Gastrocnemius medialis (tissue), 4 donors: ENCODE measurements around the gene CIT.

Experiments used
- CTCF ChIP-seq, 5 experiments: fragments of 450-650 bp in 3 of 5; fragments of 200-600 bp in 2 of 5; sonication (generic) in 2 of 5; IDR thresholded peaks in 4 of 5; conservative IDR thresholded peaks in 1 of 5; 1 replicate in 4 of 5; 2 replicates in 1 of 5; pipeline ENCODE4 v1.5.1; 2016 to 2019; ENCODE audit warnings: antibody characterized with exemption in 5 of 5, mild to moderate bottlenecking in 3 of 5, moderate library complexity in 3 of 5
- POLR2A ChIP-seq, 2 donors: fragments of 450-650 bp; IDR thresholded peaks; one replicate each; pipeline ENCODE4 v1.6.1; 2017; ENCODE audit warnings: antibody characterized with exemption in 2 of 2, mild to moderate bottlenecking in 2 of 2, moderate library complexity in 2 of 2

DNA sequence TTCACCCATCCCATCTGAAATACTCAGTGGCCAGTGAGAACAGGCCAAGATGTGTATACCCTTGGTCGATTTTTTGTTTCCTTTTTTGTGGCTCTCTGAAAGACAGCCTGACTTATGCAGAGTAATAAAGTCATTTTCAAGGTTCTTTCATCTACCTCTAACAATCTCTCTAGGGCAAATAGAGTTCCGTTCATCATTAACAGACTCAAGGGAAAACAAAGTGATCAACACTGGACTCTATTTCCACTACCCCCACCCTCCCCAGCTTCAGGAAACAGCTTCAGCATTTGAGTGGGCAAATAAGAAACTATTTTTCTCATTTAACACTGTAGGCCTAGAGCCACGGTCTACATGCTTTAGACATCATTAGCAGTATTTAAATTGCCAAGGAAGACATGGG, 193.3 kb downstream of the CIT start:
- no peak for TF ChIP-seq CTCF (IDR thresholded peaks at IDR 0.05 in 4 of 5, conservative IDR thresholded peaks at IDR 0.05 in 1 of 5)
- TF ChIP-seq POLR2A (IDR thresholded peaks at IDR 0.05): no peak
